ENCODE results near the gene NINJ2.

Gene NINJ2

GRCh38 chr12:549476-550082 is 113.7 kb downstream of the NINJ2 start:
- DNase-seq (ENCODE audit: low read depth in 2 of 2), result no peak

DNA sequence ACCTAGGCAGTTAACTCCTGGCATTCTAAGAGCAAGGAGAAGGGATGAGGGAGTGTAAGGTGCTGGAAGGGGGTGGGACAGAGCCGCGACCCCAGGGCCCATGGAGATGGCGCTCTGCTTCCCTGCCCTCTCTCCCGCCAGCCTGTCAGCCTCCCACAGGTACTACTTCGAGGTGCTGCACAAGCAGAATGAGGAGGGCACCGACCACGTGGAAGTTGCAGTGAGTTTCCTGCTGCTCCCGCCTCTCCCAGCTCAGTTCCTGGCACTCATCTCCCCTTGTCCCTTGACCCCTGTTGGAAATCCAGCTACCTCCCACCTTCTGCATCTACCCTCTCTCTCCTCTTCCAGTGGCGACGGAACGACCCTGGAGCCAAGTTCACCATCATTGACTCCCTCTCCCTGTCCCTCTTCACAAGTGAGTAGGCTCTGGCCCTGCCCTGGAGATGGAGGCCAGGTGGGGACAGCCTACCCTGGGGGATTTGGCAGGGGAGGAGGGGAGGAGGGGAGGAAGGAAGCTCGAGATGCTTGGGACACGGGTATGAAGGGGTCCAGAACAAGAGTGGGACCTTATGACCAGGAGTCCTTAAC is 115.3 kb downstream of the NINJ2 start:
- no peak for DNase-seq (ENCODE audit: low read depth in 2 of 2)

DNA sequence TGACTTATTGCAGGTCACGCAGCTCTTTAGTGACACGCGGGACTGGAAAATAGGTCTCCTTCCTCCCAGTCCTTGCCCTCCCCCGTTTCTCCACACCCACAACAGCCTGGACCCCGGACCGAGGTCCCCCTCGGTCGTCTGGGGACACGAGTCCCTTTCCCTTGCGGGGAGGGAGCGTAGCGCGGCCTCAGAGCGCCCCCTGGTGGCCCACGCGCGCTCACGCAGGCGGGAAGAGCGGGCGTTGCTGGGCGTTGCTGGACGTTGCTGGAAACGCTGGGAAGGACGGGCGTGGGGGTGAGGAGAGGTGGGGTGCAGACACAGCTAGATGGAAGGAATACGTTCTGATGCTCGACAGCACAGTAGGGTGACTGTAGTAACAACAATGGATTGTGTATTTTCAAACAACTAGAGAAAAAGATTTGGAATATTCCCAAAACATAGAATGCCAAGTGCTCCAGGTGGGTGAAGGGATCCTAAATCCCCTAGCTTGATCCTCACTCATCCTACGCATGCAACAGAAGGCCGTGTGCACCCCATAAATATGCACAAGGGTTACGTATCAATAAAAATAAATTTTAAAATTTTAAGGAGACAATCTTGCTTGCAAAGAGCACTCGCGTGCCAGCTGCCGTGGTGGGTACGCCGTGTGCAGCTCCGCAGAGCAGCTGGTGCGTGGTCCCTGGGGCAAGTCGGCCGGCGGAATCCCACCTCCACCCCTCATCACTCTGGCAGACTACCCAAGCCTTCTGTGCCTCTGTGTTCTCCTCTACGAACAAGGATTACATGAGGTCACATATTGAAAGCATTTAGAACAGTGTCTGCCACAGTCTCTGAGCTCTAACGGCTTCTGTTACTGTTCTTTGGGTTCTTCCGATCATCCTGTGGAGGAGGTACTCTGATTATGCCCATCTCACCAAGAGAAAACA is 116.1 kb downstream of the NINJ2 start:
- peak; percentile 45 to 46 for DNase-seq (ENCODE audit: low read depth in 2 of 2)

GRCh38 chr12:546265-546919 is 116.9 kb downstream of the NINJ2 start:
- DNase-seq (ENCODE audit: low read depth in 2 of 2), result no peak

DNA sequence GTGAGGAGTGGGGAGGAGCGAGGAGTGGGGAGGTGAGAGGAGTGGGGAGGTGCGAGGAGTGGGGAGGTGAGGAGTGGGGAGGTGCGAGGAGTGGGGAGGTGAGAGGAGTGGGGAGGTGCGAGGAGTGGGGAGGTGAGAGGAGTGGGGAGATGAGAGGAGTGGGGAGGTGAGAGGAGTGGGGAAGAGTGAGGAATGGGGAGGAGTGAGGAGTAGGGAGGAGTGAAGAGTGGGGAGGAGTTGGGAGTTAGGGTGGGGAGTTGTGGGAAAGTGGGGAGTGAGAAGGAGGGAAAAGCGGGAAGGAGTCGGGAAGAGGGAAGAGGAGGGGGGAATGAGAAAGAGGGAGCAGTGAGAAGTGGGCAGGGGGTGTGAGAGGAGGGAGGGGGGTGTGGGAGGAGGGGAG is 117.4 kb downstream of the NINJ2 start:
- DNase-seq (ENCODE audit: low read depth in 2 of 2), result no peak

GRCh38 chr12:544941-545635 is 118.2 kb downstream of the NINJ2 start:
- no peak for DNase-seq (ENCODE audit: low read depth in 2 of 2)

GRCh38 chr12:544142-544541 is 119.1 kb downstream of the NINJ2 start:
- DNase-seq (ENCODE audit: low read depth in 2 of 2), result no peak

GRCh38 chr12:543114-543451 is 120.2 kb downstream of the NINJ2 start:
- DNase-seq (ENCODE audit: low read depth in 2 of 2), result no peak

DNA sequence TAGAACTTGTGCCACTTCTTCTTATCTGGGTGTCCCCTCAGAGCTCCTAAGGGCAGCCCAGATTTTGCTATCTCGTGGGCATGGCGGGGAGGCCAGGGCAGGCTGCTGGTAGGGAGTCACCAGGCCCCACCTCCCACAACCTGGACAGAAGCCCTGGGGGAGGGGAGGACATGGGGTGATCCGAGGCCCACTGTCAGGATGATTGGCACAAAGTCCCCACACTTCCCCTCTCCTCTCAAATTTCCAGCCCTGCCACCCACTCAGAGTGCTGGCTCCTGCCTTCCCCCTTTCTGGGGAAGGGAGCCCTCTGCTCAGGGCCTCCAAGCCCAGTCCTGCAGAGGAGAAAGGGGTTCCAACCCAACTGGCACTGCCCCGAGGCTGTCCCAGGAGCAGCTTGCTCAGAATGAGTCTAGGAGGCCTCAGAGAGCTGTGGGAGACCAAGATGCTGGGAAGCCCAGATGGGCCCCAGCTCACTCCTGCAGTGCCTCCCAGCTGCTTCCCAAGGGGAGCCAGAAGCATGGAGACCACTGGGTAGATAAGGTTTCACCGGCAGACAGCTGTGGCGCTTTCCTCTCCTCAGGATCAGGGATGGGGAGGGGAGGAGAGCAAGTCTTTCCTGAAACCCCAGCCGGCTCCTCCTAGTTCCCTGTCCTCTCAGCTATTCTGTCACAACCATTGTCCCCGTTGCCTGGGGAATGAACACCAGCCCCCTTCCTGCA is 120.7 kb downstream of the NINJ2 start:
- DNase-seq (ENCODE audit: low read depth in 2 of 2), result no peak

DNA sequence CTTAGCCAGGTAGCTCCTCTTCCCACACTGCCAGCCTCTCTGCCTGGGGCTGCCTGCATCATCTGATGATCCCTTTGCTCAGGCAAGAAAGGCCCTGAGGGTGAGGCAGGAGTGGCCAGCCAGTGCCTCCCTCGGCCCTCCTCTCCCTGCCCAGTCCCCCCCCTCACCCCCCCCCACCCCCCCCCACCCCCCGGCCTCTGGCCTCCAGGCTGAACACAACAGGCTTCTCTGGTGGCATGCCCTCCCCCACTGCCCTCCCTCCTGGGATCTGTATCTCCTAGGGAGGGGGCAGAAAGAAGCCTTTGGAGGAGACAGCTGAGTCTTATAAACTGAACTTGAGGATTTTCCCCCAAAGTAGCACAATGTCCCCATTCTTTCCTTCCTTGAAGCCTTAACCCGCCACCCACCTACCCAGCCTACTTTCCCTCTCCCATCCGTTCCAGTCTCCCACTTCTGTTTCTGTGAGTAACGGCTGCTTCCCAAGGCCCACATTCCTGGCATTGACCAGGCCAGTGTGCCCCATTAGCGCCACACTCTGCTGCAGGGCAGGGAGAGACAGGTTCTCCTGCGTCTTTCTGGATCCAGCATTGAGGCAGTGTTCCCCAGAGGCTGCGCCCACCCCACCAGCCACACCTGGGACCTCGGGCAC is 121.4 kb downstream of the NINJ2 start:
- DNase-seq (ENCODE audit: low read depth in 2 of 2), result no peak

- no peak for DNase-seq (ENCODE audit: low read depth in 2 of 2)
Measured at GRCh38 chr12:539540-540310, 123.5 kb downstream of the NINJ2 start.

DNA sequence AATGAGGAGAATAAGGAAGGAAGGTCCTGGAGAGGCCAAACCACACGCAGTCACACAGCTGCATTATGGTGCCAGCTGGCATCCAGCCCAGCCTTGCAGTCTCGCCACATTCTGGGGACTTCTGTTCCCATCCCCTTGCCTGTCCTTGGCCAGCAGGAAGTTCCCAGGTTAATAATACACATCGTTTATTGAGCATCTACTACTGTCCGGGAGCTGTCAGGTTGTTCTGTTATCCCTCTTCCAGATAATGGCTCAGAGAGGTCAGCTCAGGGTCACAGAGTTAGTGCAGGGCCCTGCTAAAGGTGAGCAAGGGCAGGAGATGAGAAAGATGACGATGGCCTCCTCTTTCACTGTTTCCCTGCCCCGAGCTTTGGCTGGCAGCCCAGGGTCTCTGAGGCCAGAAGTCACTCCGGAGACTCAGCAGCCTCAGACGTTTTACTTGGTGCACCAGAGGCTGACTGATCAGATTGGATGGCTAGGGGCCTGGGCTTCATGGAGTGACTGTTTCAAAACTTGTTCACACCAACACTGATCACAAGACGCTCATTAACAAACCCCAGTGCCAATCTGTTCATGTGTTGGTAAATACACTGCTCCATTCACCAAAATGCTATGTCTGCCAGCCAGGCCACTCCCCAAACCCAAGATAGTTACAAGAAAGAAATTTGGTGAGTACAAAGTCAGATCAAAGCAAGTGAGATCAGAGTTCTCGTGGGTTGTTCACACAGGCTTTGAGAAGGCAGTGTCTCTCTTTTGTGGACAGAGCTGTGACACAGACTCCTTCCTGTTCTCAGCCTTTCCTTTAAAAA is 124.3 kb downstream of the NINJ2 start:
- no peak for DNase-seq (ENCODE audit: low read depth in 2 of 2)

DNA sequence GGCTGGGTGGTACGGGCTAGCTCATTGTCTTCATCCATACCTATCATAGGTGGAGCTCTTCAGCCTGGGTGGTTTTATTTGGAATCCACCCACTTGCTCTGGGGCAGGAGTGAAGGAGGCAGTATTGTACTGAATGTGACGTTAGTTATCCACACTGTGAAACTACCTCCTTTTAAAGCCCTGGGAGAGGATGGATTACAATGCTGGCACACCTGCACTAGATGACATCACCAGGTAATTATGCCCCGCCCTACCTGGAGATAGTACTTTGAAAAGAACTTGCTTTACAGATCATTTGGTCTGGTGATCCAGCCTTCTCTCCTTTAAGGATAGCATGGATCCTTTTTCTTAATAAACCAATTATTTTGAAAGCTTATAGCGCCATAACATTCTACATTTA is 125.5 kb downstream of the NINJ2 start:
- no peak for DNase-seq (ENCODE audit: low read depth in 2 of 2)

- DNase-seq (ENCODE audit: low read depth in 2 of 2), result no peak
Measured at GRCh38 chr12:536751-537245, 126.4 kb downstream of the NINJ2 start.

DNA sequence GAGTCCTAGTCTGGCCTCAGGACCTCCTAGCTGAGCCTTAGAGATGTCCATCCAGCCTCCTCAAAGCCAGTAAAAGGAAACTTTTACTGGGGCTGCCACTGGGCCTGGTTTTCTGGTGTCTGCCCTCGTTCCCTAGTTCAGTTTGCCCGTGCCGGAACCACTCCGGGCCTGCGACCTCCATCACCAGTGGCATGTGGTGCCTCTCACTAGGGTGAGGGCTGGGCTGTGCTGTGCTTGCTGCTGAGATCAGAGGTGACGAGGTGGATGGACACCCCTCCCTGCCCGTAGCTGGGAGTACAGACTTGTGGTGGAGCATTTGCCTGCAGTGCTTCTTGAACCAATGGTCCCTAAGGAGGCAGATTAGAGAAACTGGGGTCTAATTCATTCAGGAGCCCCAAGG is 127.8 kb downstream of the NINJ2 start:
- DNase-seq (ENCODE audit: low read depth in 2 of 2), result no peak

GRCh38 chr12:534216-534615 is 129.0 kb downstream of the NINJ2 start:
- no peak for DNase-seq (ENCODE audit: low read depth in 2 of 2)

GRCh38 chr12:533718-534117 is 129.5 kb downstream of the NINJ2 start:
- DNase-seq (ENCODE audit: low read depth in 2 of 2), result no peak

DNA sequence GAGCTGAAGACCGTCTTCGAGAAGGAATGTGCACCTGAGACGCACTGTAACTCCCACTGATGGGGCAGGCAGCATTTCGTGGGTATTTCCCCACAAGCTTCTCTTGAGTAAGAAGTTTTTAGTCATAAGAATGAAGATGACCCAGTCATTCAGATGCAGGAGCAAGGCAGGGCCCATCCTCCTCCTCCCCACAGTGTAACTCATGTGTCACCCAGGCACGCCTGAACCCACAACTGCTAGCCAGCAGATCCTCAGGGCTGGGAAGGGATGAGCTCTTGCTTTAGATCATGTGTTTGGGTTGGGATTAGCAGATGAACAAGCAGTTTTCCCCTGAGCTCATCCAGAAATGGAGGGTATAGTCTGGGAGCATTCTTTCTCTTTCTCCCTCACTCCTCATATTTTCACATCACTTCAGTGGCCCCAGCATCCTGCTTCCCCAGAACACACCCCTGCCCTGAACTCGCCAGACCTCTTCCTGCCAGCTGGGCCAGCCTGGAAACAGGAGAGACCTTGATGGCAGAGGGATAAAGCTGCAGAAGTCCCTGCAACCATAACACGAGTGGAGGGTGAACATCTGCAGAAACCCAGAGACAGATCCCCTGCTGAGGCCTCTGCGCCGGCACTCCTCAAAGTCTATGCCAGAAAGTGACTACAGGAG is 130.2 kb downstream of the NINJ2 start:
- DNase-seq (ENCODE audit: low read depth in 2 of 2), result no peak
